ENCODE measurements around the gene KCNMB4.

DNA sequence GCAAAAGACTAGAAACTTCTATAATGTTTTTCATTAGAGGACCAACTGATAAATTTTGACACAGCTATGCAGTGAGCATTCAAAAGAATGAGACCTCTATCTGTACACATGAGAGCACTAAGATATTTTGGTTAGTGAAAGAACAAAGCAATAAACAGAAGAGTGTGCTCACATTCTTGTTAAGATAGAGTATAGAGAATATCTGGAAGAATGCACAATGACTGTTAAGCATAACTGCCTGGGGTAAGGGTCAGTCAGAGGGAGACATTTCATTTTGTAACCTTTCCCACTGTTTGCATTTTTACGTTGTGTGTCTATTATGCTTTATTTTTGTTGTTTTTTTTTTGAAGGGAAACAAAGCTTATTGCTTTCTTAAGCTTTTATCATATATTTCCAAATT is 20.7 kb downstream of the KCNMB4 start:
- TF ChIP-seq, protein P1, sequence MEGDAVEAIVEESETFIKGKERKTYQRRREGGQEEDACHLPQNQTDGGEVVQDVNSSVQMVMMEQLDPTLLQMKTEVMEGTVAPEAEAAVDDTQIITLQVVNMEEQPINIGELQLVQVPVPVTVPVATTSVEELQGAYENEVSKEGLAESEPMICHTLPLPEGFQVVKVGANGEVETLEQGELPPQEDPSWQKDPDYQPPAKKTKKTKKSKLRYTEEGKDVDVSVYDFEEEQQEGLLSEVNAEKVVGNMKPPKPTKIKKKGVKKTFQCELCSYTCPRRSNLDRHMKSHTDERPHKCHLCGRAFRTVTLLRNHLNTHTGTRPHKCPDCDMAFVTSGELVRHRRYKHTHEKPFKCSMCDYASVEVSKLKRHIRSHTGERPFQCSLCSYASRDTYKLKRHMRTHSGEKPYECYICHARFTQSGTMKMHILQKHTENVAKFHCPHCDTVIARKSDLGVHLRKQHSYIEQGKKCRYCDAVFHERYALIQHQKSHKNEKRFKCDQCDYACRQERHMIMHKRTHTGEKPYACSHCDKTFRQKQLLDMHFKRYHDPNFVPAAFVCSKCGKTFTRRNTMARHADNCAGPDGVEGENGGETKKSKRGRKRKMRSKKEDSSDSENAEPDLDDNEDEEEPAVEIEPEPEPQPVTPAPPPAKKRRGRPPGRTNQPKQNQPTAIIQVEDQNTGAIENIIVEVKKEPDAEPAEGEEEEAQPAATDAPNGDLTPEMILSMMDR (IDR thresholded peaks at IDR 0.05; ENCODE audit: poor library complexity) = no peak
- no peak for TF ChIP-seq EZH2 (IDR thresholded peaks at IDR 0.05; ENCODE audit: borderline replicate concordance)
- no peak for TF ChIP-seq EZH2phosphoT487 (IDR thresholded peaks at IDR 0.05; ENCODE audit: low read depth, severe bottlenecking, unreplicated experiment)
